Measurements from ENCODE around the gene SDF4.
"Not testable (repeated sequence)": the region's sequence is repeated elsewhere in the genome, so short reads cannot be mapped to it uniquely, and the experiment has no call there.

The SDF4 gene

GRCh38 chr1:1197551-1198422 is 34.0 kb downstream of the SDF4 start:
- WGBS (ENCODE audit: extremely low coverage, insufficient coverage, insufficient read length): no CpG with 5 or more reads among the region's 48 CpGs
- no peak overlapping the region for H3K14ac ChIP-seq (ENCODE audit: low read length)

GRCh38 chr1:1197188-1197500 is 34.7 kb downstream of the SDF4 start:
- Histone ChIP-seq H4K8ac (ENCODE audit: low read depth, low read length) (no peak overlapping the region), H3K27ac (ENCODE audit: low read depth, low read length) (no peak overlapping the region), H3K9me3 (ENCODE audit: insufficient read depth, low read depth, low read length) (peaks cover 11% of the 10 kb centered on the region), H3K9ac (ENCODE audit: low read length) (no peak overlapping the region), H3K36me3 (ENCODE audit: control insufficient read depth in 1 of 2, insufficient read depth in 2 of 2, low read length in 2 of 2) (no peaks in the 10 kb centered on the region), H4K12ac (ENCODE audit: low read depth, low read length) (no peak overlapping the region), H3K79me2 (ENCODE audit: control insufficient read depth, insufficient read depth, low read length, poor library complexity) (no peaks in the 10 kb centered on the region), H2AFZ (ENCODE audit: insufficient read depth, low read length, poor library complexity) (no peak overlapping the region), H3K23ac (ENCODE audit: low read length) (no peak overlapping the region), H3K27me3 (ENCODE audit: insufficient read depth, low read length) (peaks cover 14% of the 10 kb centered on the region), H2BK5ac (ENCODE audit: low read depth, low read length, poor library complexity) (no peak overlapping the region), H3K4me3 (ENCODE audit: low read depth, low read length) (no peak overlapping the region), H3K4ac (ENCODE audit: low read depth, low read length) (no peak overlapping the region), H3K18ac (ENCODE audit: low read length) (no peak overlapping the region), H2BK120ac (ENCODE audit: insufficient read depth, low read length, poor library complexity) (no peak overlapping the region), H3K79me1 (ENCODE audit: low read length) (peaks cover 1% of the 10 kb centered on the region), H3K14ac (ENCODE audit: low read length) (no peak overlapping the region), H4K91ac (ENCODE audit: low read depth, low read length) (no peak overlapping the region), H2AK5ac (ENCODE audit: low read length) (no peak overlapping the region), H2BK12ac (ENCODE audit: low read length) (no peak overlapping the region), H3K4me1 (ENCODE audit: control insufficient read depth in 1 of 2, insufficient read depth in 2 of 2, low read length in 2 of 2) (peaks cover 0 to 3% of the 10 kb centered on the region in 2 experiments), H3K4me2 (ENCODE audit: low read length) (no peak overlapping the region)
- no CpG with 5 or more reads among the region's 8 CpGs for WGBS (ENCODE audit: extremely low coverage, insufficient coverage, insufficient read length)
- no peak for DNase-seq

More at GRCh38 chr1:1197551-1198422, 34.0 kb downstream of the SDF4 start:
- Histone ChIP-seq H3K9ac (ENCODE audit: low read length) (no peak overlapping the region), H3K27me3 (ENCODE audit: insufficient read depth, low read length) (peaks cover 14% of the 10 kb centered on the region), H2BK12ac (ENCODE audit: low read length) (no peak overlapping the region), H2BK120ac (ENCODE audit: insufficient read depth, low read length, poor library complexity) (no peak overlapping the region), H4K12ac (ENCODE audit: low read depth, low read length) (no peak overlapping the region), H3K27ac (ENCODE audit: low read depth, low read length) (no peak overlapping the region), H3K79me2 (ENCODE audit: control insufficient read depth, insufficient read depth, low read length, poor library complexity) (no peaks in the 10 kb centered on the region), H2BK5ac (ENCODE audit: low read depth, low read length, poor library complexity) (no peak overlapping the region), H3K9me3 (ENCODE audit: insufficient read depth, low read depth, low read length) (peaks cover 11% of the 10 kb centered on the region), H4K91ac (ENCODE audit: low read depth, low read length) (no peak overlapping the region), H3K36me3 (ENCODE audit: control insufficient read depth in 1 of 2, insufficient read depth in 2 of 2, low read length in 2 of 2) (no peaks in the 10 kb centered on the region), H4K8ac (ENCODE audit: low read depth, low read length) (no peak overlapping the region), H3K4me3 (ENCODE audit: low read depth, low read length) (no peak overlapping the region), H3K79me1 (ENCODE audit: low read length) (peaks cover 1% of the 10 kb centered on the region), H3K18ac (ENCODE audit: low read length) (no peak overlapping the region), H2AFZ (ENCODE audit: insufficient read depth, low read length, poor library complexity) (no peak overlapping the region), H3K4me1 (ENCODE audit: control insufficient read depth in 1 of 2, insufficient read depth in 2 of 2, low read length in 2 of 2) (peaks cover 0 to 3% of the 10 kb centered on the region in 2 experiments), H3K23ac (ENCODE audit: low read length) (no peak overlapping the region), H3K4me2 (ENCODE audit: low read length) (no peak overlapping the region), H3K4ac (ENCODE audit: low read depth, low read length) (no peak overlapping the region), H2AK5ac (ENCODE audit: low read length) (no peak overlapping the region)
- DNase-seq: no peak

GRCh38 chr1:1196431-1197187 is 35.2 kb downstream of the SDF4 start:
- Histone ChIP-seq H3K36me3 (ENCODE audit: control insufficient read depth in 1 of 2, insufficient read depth in 2 of 2, low read length in 2 of 2) (no peaks in the 10 kb centered on the region), H4K12ac (ENCODE audit: low read depth, low read length) (no peak overlapping the region), H3K4me3 (ENCODE audit: low read depth, low read length) (no peak overlapping the region), H3K23ac (ENCODE audit: low read length) (no peak overlapping the region), H3K4me2 (ENCODE audit: low read length) (no peak overlapping the region), H2BK5ac (ENCODE audit: low read depth, low read length, poor library complexity) (no peak overlapping the region), H4K8ac (ENCODE audit: low read depth, low read length) (no peak overlapping the region), H3K4me1 (ENCODE audit: control insufficient read depth in 1 of 2, insufficient read depth in 2 of 2, low read length in 2 of 2) (peaks cover 0 to 3% of the 10 kb centered on the region in 2 experiments), H2AFZ (ENCODE audit: insufficient read depth, low read length, poor library complexity) (no peak overlapping the region), H3K18ac (ENCODE audit: low read length) (no peak overlapping the region), H3K14ac (ENCODE audit: low read length) (no peak overlapping the region), H2BK12ac (ENCODE audit: low read length) (no peak overlapping the region), H3K4ac (ENCODE audit: low read depth, low read length) (no peak overlapping the region), H3K79me1 (ENCODE audit: low read length) (peaks cover 1% of the 10 kb centered on the region), H3K27me3 (ENCODE audit: insufficient read depth, low read length) (peaks cover 14% of the 10 kb centered on the region), H3K27ac (ENCODE audit: low read depth, low read length) (no peak overlapping the region), H3K9ac (ENCODE audit: low read length) (no peak overlapping the region), H2AK5ac (ENCODE audit: low read length) (no peak overlapping the region), H2BK120ac (ENCODE audit: insufficient read depth, low read length, poor library complexity) (no peak overlapping the region), H3K9me3 (ENCODE audit: insufficient read depth, low read depth, low read length) (peaks cover 14% of the 10 kb centered on the region), H3K79me2 (ENCODE audit: control insufficient read depth, insufficient read depth, low read length, poor library complexity) (no peaks in the 10 kb centered on the region), H4K91ac (ENCODE audit: low read depth, low read length) (no peak overlapping the region)
- no peak for DNase-seq
- WGBS (ENCODE audit: extremely low coverage, insufficient coverage, insufficient read length): no CpG with 5 or more reads among the region's 13 CpGs

GRCh38 chr1:1195726-1196125 is 36.1 kb downstream of the SDF4 start:
- H4K12ac ChIP-seq (ENCODE audit: low read depth, low read length); H2BK12ac ChIP-seq (ENCODE audit: low read length); H3K9ac ChIP-seq (ENCODE audit: low read length); H2AFZ ChIP-seq (ENCODE audit: insufficient read depth, low read length, poor library complexity); H3K18ac ChIP-seq (ENCODE audit: low read length); H3K4me2 ChIP-seq (ENCODE audit: low read length); H3K4ac ChIP-seq (ENCODE audit: low read depth, low read length); H4K8ac ChIP-seq (ENCODE audit: low read depth, low read length); H3K27ac ChIP-seq (ENCODE audit: low read depth, low read length); H3K14ac ChIP-seq (ENCODE audit: low read length); H3K4me1 ChIP-seq (ENCODE audit: control insufficient read depth in 1 of 2, insufficient read depth in 2 of 2, low read length in 2 of 2); H3K79me2 ChIP-seq (ENCODE audit: control insufficient read depth, insufficient read depth, low read length, poor library complexity); H3K4me3 ChIP-seq (ENCODE audit: low read depth, low read length); H3K23ac ChIP-seq (ENCODE audit: low read length); H2BK5ac ChIP-seq (ENCODE audit: low read depth, low read length, poor library complexity); H4K91ac ChIP-seq (ENCODE audit: low read depth, low read length); H2BK120ac ChIP-seq (ENCODE audit: insufficient read depth, low read length, poor library complexity); H3K36me3 ChIP-seq (ENCODE audit: control insufficient read depth in 1 of 2, insufficient read depth in 2 of 2, low read length in 2 of 2); H3K27me3 ChIP-seq (ENCODE audit: insufficient read depth, low read length); H3K79me1 ChIP-seq (ENCODE audit: low read length); DNase-seq; H2AK5ac ChIP-seq (ENCODE audit: low read length): not testable (repeated sequence)
- peaks cover 16% of the 10 kb centered on the region for H3K9me3 ChIP-seq (ENCODE audit: insufficient read depth, low read depth, low read length)
- WGBS (ENCODE audit: extremely low coverage, insufficient coverage, insufficient read length): no CpG with 5 or more reads among the region's 6 CpGs

Measured in trophoblast cell (in vitro differentiated cells and primary cell).